IMR-90 (cell line): ENCODE results near the gene FBXO3. TPM values are rescaled to one million over a fixed set of nuclear protein-coding genes. Genes with fewer than 3 reads are reported as not detected.

Experiments
- ATAC-seq: fragments of 200-7000 bp; cut with Tn5 transposase; 2 replicates; pipeline ENCODE4 v1.9.1; 2020; ENCODE audit warnings: low read depth, mild to moderate bottlenecking, moderate library complexity
- BruUV-seq: library from RNA; stranded (reverse); fragments of 400-500 nt; replicated peaks from 2 replicates; lab custom pipeline; 2021; lab: Mats Ljungman, UMichigan
- CTCF ChIA-PET: fragments of 300-600 bp; formaldehyde crosslinking; extraction: SDS; loops from one replicate; lab custom pipeline; 2021; ENCODE audit warnings: antibody characterized with exemption; lab: Yijun Ruan, JAX
- POLR2A ChIA-PET: fragments of 300-600 bp; sonication (Branson Sonifier 250); formaldehyde crosslinking; loops from one replicate; lab custom pipeline; 2022; ENCODE audit warnings: antibody characterized with exemption; ENCODE audit not compliant: unreplicated experiment; lab: Charles Lee
- DNase-seq: peaks from one replicate; pipeline ENCODE4 v3.0.0; 2013
- H2AFZ ChIP-seq: replicated peaks from 2 replicates; pipeline ENCODE3; 2013; ENCODE audit warnings: low read length, mild to moderate bottlenecking; ENCODE audit not compliant: poor library complexity
- H2AK5ac ChIP-seq: 2 replicates; pipeline ENCODE4 v1.6.1; 2013; ENCODE audit warnings: low read depth, low read length, inconsistent platforms
- H2AK9ac ChIP-seq: replicated peaks from 2 replicates; pipeline ENCODE3; 2013; ENCODE audit warnings: mild to moderate bottlenecking, low read depth, low read length, moderate library complexity; ENCODE audit not compliant: poor library complexity
- H2BK120ac ChIP-seq: 2 replicates; pipeline ENCODE4 v1.6.1; 2013; ENCODE audit warnings: low read depth, low read length, inconsistent platforms
- H2BK15ac ChIP-seq: 3 replicates; pipeline ENCODE4 v1.6.1; 2013; ENCODE audit warnings: low read depth, low read length, inconsistent platforms
- H2BK20ac ChIP-seq: 2 replicates; pipeline ENCODE4 v1.6.1; 2013; ENCODE audit warnings: low read depth, mild to moderate bottlenecking, inconsistent platforms, low read length, moderate library complexity
- H2BK5ac ChIP-seq: 2 replicates; pipeline ENCODE4 v1.6.1; 2013; ENCODE audit warnings: mild to moderate bottlenecking, low read depth, low read length, inconsistent platforms; ENCODE audit not compliant: poor library complexity, severe bottlenecking
- H3K14ac ChIP-seq: replicated peaks from 2 replicates; pipeline ENCODE4 v1.6.1; 2013; ENCODE audit warnings: low read depth, low read length, inconsistent platforms
- H3K18ac ChIP-seq: 2 replicates; pipeline ENCODE4 v1.6.1; 2013; ENCODE audit warnings: low read depth, low read length, control low read depth
- H3K23ac ChIP-seq: 2 replicates; pipeline ENCODE4 v1.6.1; 2013; ENCODE audit warnings: low read depth, low read length, inconsistent platforms
- H3K27ac ChIP-seq: 2 replicates; pipeline ENCODE4 v1.5.1; 2013; ENCODE audit warnings: mild to moderate bottlenecking, control low read depth, low read length; ENCODE audit not compliant: insufficient read depth
- H3K27me3 ChIP-seq: 2 replicates; pipeline ENCODE4 v1.6.1; 2013; ENCODE audit warnings: low read length; ENCODE audit not compliant: control insufficient read depth, insufficient read depth
- H3K36me3 ChIP-seq: 2 replicates; pipeline ENCODE4 v1.6.1; 2013; ENCODE audit warnings: low read length, mixed read lengths; ENCODE audit not compliant: control insufficient read depth, insufficient read depth
- H3K4ac ChIP-seq: 2 replicates; pipeline ENCODE4 v1.6.1; 2013; ENCODE audit warnings: low read depth, low read length, inconsistent platforms
- H3K4me1 ChIP-seq: 2 replicates; pipeline ENCODE4 v1.6.1; 2013; ENCODE audit warnings: low read length, mixed read lengths; ENCODE audit not compliant: control insufficient read depth, insufficient read depth
- H3K4me2 ChIP-seq: 2 replicates; pipeline ENCODE4 v1.6.1; 2013; ENCODE audit warnings: low read depth, mild to moderate bottlenecking, control low read depth, low read length, moderate library complexity
- H3K4me3 ChIP-seq: 2 replicates; pipeline ENCODE4 v1.5.1; 2013; ENCODE audit warnings: low read depth, mild to moderate bottlenecking, control low read depth, low read length, moderate library complexity; ENCODE audit not compliant: insufficient read depth
- H3K56ac ChIP-seq: 2 replicates; pipeline ENCODE4 v1.6.1; 2013; ENCODE audit warnings: low read length, inconsistent platforms; ENCODE audit not compliant: insufficient read depth; ENCODE audit errors: extremely low read depth
- H3K79me1 ChIP-seq, 2 experiments: 2 replicates each; pipeline ENCODE4 v1.6.1; 2013; ENCODE audit warnings: low read length in 2 of 2, inconsistent platforms in 1 of 2, low read depth in 1 of 2
- H3K9ac ChIP-seq: 2 replicates; pipeline ENCODE4 v1.6.1; 2013; ENCODE audit warnings: low read depth, low read length, control low read depth
- H3K9me1 ChIP-seq: 2 replicates; pipeline ENCODE4 v1.6.1; 2013; ENCODE audit warnings: low read length, inconsistent platforms; ENCODE audit not compliant: insufficient read depth
- H3K9me3 ChIP-seq: 2 replicates; pipeline ENCODE4 v1.6.1; 2013; ENCODE audit warnings: low read length; ENCODE audit not compliant: control insufficient read depth, insufficient read depth
- H4K20me1 ChIP-seq: 2 replicates; pipeline ENCODE4 v1.6.1; 2013; ENCODE audit warnings: low read length, inconsistent platforms; ENCODE audit not compliant: insufficient read depth
- H4K5ac ChIP-seq: 2 replicates; pipeline ENCODE4 v1.6.1; 2013; ENCODE audit warnings: mild to moderate bottlenecking, low read depth, low read length, control low read depth
- H4K8ac ChIP-seq, 2 experiments: 2 replicates each; pipeline ENCODE4 v1.6.1; 2013; ENCODE audit warnings: low read depth in 2 of 2, low read length in 2 of 2, control low read depth in 1 of 2, inconsistent platforms in 1 of 2
- H4K91ac ChIP-seq: 2 replicates; pipeline ENCODE4 v1.6.1; 2013; ENCODE audit warnings: low read depth, low read length, inconsistent platforms; ENCODE audit not compliant: insufficient read depth
- CHD1 ChIP-seq: IDR thresholded peaks from 2 replicates; pipeline ENCODE4 v1.6.1; 2012; ENCODE audit warnings: low read depth, low read length, improper control_type of control experiment
- FOS ChIP-seq: fragments of 150-350 bp; IDR thresholded peaks from 2 replicates; pipeline ENCODE4 v1.6.1; 2016; ENCODE audit warnings: low read depth, low read length
- MAFK ChIP-seq: IDR thresholded peaks from 2 replicates; pipeline ENCODE4 v1.6.1; 2012; ENCODE audit warnings: low read depth, low read length, improper control_type of control experiment
- MXI1 ChIP-seq: IDR thresholded peaks from 2 replicates; pipeline ENCODE4 v1.6.1; 2012; ENCODE audit warnings: low read depth, mild to moderate bottlenecking, low read length, moderate library complexity, borderline replicate concordance
- NFE2L2 ChIP-seq: fragments of 150-350 bp; IDR thresholded peaks from 2 replicates; pipeline ENCODE4 v1.6.1; 2016; ENCODE audit warnings: low read depth, mild to moderate bottlenecking, low read length
- RAD21 ChIP-seq: IDR thresholded peaks from 2 replicates; pipeline ENCODE4 v1.6.1; 2012; ENCODE audit warnings: low read length, improper control_type of control experiment
- SMC3 ChIP-seq: fragments of 150-350 bp; IDR thresholded peaks from 2 replicates; pipeline ENCODE4 v1.6.1; 2016; ENCODE audit warnings: low read depth, mild to moderate bottlenecking, antibody characterized with exemption, low read length, moderate library complexity
- WGBS, 2 experiments: methylation state at CpG; one replicate each; pipeline versions ENCODE4 v1.1.5 to v1.1.7; 2013; ENCODE audit warnings: missing lambda C conversion rate in 2 of 2; ENCODE audit not compliant: insufficient read length in 1 of 2; ENCODE audit errors: extremely low coverage in 2 of 2; 5-methylcytosine and 5-hydroxymethylcytosine counted together
- dilution Hi-C: fragments of 300-500 bp; cut with HindIII; formaldehyde crosslinking; loops from one replicate; pipeline ENCODE4 v1.14.3; 2018; ENCODE audit warnings: low sequenced_read_pairs; ENCODE audit not compliant: unreplicated experiment
- in situ Hi-C: fragments of 300-500 bp; cut with MboI; formaldehyde crosslinking; loops from 3 replicates; pipeline ENCODE4 v1.14.3; 2019; ENCODE audit warnings: low sequenced_read_pairs, inconsistent platforms, mixed read lengths
- intact Hi-C: fragments of 100-400 bp; cut with micrococcal nuclease; formaldehyde crosslinking; loops from 2 replicates; pipeline ENCODE4 v1.10.0; 2022
- polyA plus RNA-seq, 3 experiments: library from polyadenylated mRNA; depleted of rRNA; stranded (reverse); fragments of >200 nt; gene quantifications; 2 replicates each; pipeline ENCODE4 v1.2.3, GENCODE V29; 2012; ENCODE audit warnings: low replicate concordance in 1 of 3
- total RNA-seq: library from RNA; depleted of rRNA; stranded (reverse); fragments of >200 nt; gene quantifications from 2 replicates; pipeline ENCODE4 v1.2.3, GENCODE V29; 2012
- TF ChIP-seq, protein P1 (sequence below): fragments of 150-350 bp; IDR thresholded peaks from 2 replicates; pipeline ENCODE4 v1.6.1; 2016; ENCODE audit warnings: low read depth, mild to moderate bottlenecking, low read length, moderate library complexity, borderline replicate concordance

Gene FBXO3
- total and polyA plus RNA-seq, 2 of the 4 experiments (the other 2 are of a cell fraction): 26.2 to 51.1 TPM

GRCh38 chr11:33721984-33722383, 52.3 kb downstream of the FBXO3 start:
- Histone ChIP-seq H3K27me3 (no peaks in the 10 kb centered on the region), H3K4me1 (peaks cover 36% of the 10 kb centered on the region), H2AK9ac (peak overlapping the region; percentile 51), H3K23ac (peak overlapping the region; percentile 89), H3K4ac (peak overlapping the region; percentile 81), H3K4me3 (no peak overlapping the region), H3K9me1 (peaks cover 38% of the 10 kb centered on the region), H4K20me1 (peaks cover 65% of the 10 kb centered on the region), H2AFZ (no peak overlapping the region), H4K8ac (peak overlapping the region; percentile 21 to 51), H3K56ac (0 out of 2 replicates have a peak overlapping the region, but pooled peaks have one; percentile 6), H3K79me1 (peaks cover 32 to 77% of the 10 kb centered on the region in 2 experiments), H3K9ac (no peak overlapping the region), H2BK5ac (peak overlapping the region; percentile 74), H2BK15ac (peak overlapping the region; percentile 91; the same call in 2 of the 3 replicates), H2BK20ac (peak overlapping the region; percentile 92), H3K36me3 (peaks cover 34% of the 10 kb centered on the region), H2AK5ac (peak overlapping the region; percentile 98), H3K18ac (peak overlapping the region; percentile 30), H2BK120ac (peak overlapping the region; percentile 83), H3K9me3 (no peaks in the 10 kb centered on the region), H3K27ac (peak overlapping the region; percentile 75), H3K14ac (peak overlapping the region; percentile 86), H3K4me2 (no peak overlapping the region), H4K5ac (peak overlapping the region; percentile 28), H4K91ac (peak overlapping the region; percentile 86)
- in situ Hi-C loops: no loop called here
- TF ChIP-seq RAD21: no peak
- no peak for TF ChIP-seq CHD1
- TF ChIP-seq MXI1: no peak
- TF ChIP-seq NFE2L2: no peak
- TF ChIP-seq, protein P1, sequence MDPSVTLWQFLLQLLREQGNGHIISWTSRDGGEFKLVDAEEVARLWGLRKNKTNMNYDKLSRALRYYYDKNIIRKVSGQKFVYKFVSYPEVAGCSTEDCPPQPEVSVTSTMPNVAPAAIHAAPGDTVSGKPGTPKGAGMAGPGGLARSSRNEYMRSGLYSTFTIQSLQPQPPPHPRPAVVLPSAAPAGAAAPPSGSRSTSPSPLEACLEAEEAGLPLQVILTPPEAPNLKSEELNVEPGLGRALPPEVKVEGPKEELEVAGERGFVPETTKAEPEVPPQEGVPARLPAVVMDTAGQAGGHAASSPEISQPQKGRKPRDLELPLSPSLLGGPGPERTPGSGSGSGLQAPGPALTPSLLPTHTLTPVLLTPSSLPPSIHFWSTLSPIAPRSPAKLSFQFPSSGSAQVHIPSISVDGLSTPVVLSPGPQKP: no peak
- TF ChIP-seq FOS: no peak
- TF ChIP-seq SMC3: no peak
- no peak for TF ChIP-seq MAFK
- 87% methylated on average over 3 of the region's 5 CpGs; no CpG with 5 or more reads in 1 of the 2 experiments for WGBS, 2 experiments
- dilution Hi-C loops: no loop called here
- ATAC-seq: no peak
- no TSS peak for BruUV-seq
- CTCF ChIA-PET: interaction anchor here (0.8 kb wide), 1 partner anchor 578 kb away, joined by 3 read pairs; no protein-coding TSS in a partner anchor
- POLR2A ChIA-PET: no interaction called here
- intact Hi-C loops: no loop called here
- DNase-seq: no peak
